ENCODE measurements around the gene EIF6. TPM values are rescaled to one million over a fixed set of nuclear protein-coding genes. Genes with fewer than 3 reads are reported as not detected.

Gene EIF6
- total RNA-seq, 2 donors from 2014 or later: 23.3 to 35.6 TPM

DNA sequence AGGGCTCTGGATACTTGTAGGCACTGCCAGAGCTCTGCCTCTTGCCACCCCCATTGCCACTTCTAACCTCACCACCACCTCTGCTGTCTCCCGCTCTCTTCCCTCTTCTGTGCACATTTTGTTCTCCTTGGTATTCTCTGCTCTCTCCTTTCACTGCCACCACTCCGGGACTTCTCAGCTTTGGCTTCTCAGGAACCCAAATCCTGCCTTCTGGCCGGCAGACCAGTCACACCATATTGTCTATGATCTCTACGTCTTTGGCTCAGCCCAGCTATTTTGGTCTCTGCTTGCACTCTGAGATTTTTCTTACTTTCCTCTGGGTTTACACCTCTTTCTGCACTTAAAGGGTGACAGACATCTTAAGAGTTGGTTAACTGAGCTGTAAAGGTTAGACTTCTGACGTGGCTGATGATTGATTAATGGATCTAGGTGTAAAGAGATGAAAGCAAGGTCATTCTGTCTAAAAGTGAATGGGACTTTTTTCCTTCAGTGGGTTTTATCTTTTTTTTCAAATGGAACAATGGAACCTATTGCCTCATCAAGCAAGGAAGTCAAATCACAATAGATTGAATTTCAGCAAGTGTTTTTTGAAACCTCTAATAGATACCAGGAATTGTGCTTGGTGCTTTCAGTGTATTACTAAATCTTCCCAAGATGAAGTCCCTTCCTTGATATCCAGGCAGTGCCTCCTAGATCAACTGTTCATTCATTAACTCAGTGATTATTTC, 44.3 kb downstream of the EIF6 start:
- H3K27me3 ChIP-seq: no peaks in the 10 kb centered on the region
- intact Hi-C loops (cut with DNase I): no loop called here
- TF ChIP-seq, protein P1, sequence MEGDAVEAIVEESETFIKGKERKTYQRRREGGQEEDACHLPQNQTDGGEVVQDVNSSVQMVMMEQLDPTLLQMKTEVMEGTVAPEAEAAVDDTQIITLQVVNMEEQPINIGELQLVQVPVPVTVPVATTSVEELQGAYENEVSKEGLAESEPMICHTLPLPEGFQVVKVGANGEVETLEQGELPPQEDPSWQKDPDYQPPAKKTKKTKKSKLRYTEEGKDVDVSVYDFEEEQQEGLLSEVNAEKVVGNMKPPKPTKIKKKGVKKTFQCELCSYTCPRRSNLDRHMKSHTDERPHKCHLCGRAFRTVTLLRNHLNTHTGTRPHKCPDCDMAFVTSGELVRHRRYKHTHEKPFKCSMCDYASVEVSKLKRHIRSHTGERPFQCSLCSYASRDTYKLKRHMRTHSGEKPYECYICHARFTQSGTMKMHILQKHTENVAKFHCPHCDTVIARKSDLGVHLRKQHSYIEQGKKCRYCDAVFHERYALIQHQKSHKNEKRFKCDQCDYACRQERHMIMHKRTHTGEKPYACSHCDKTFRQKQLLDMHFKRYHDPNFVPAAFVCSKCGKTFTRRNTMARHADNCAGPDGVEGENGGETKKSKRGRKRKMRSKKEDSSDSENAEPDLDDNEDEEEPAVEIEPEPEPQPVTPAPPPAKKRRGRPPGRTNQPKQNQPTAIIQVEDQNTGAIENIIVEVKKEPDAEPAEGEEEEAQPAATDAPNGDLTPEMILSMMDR (IDR thresholded peaks at IDR 0.05): no peak
- no peak for TF ChIP-seq POLR2A (IDR thresholded peaks at IDR 0.05)
- no peak overlapping the region for H3K27ac ChIP-seq
- no peaks in the 10 kb centered on the region for H3K4me1 ChIP-seq
- WGBS, 2 donors: 71 to 76% methylated on average over 5 of the region's 5 CpGs
- ATAC-seq: no peak
- H3K9me3 ChIP-seq: no peaks in the 10 kb centered on the region
- no peaks in the 10 kb centered on the region for H3K36me3 ChIP-seq (replicated peaks in 1 of 2; ENCODE audit: insufficient read depth in 1 of 2, low read depth in 2 of 2)
- DNase-seq: no peak
- H3K4me3 ChIP-seq: no peak overlapping the region

DNA sequence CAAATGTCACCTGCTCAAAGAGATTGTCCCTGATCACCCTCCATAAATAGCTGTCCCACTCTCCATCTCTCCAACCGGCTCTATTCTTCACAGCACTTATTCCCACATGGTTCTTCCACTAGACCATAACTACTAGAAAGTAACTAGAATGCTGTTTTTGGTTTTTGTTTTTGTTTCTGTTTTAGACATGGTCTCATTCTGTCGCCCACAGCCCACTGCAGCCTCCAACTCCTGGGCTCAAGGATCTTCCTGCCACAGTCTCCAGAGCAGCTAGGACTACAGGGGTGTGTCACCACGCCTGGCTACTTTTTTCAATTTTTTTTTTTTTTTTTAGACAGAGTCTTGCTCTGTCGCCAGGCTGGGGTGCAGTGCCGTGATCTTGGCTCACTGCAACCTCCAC, 45.8 kb downstream of the EIF6 start:
- H3K36me3 ChIP-seq (replicated peaks in 1 of 2; ENCODE audit: insufficient read depth in 1 of 2, low read depth in 2 of 2): no peaks in the 10 kb centered on the region
- WGBS, 2 donors: 79 to 93% methylated on average over 5 of the region's 5 CpGs

DNA sequence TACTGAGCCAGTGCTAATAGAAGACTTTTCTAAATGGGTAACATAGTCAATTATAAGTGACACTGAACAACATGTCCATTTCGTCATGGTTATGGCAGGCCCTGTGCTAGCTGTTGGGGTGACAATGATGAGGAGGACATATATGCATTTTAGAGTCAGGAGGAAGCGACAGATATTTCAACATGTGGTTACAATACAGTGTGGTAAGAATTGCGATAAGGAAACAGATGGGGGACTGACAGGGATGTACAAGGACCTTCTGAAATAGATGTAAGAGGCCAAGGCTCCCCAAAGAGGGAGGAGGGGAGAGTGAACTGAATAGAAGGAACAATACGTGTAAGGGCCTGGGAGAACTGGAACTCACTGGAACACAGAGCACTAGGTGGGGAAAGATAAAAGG, 46.4 kb downstream of the EIF6 start:
- no peak for TF ChIP-seq POLR2A (IDR thresholded peaks at IDR 0.05)
- TF ChIP-seq, protein P1 (IDR thresholded peaks at IDR 0.05): no peak
- no peak overlapping the region for H3K27ac ChIP-seq
- H3K9me3 ChIP-seq: no peaks in the 10 kb centered on the region
- DNase-seq (no peak), ATAC-seq (no peak)
- H3K4me1 ChIP-seq: no peaks in the 10 kb centered on the region
- no peaks in the 10 kb centered on the region for H3K27me3 ChIP-seq
- WGBS, 2 donors: 83 to 93% methylated on average over 4 of the region's 4 CpGs
- no peaks in the 10 kb centered on the region for H3K36me3 ChIP-seq (replicated peaks in 1 of 2; ENCODE audit: insufficient read depth in 1 of 2, low read depth in 2 of 2)
- no peak overlapping the region for H3K4me3 ChIP-seq
- intact Hi-C loops (cut with DNase I): no loop called here

More for the DNA sequence above, 45.8 kb downstream of the EIF6 start:
- intact Hi-C loops (cut with DNase I): no loop called here
- no peak for ATAC-seq
- Histone ChIP-seq H3K27ac (no peak overlapping the region), H3K9me3 (no peaks in the 10 kb centered on the region), H3K4me1 (no peaks in the 10 kb centered on the region), H3K27me3 (no peaks in the 10 kb centered on the region), H3K4me3 (no peak overlapping the region)
- TF ChIP-seq, protein P1 (IDR thresholded peaks at IDR 0.05): no peak
- no peak for DNase-seq

DNA sequence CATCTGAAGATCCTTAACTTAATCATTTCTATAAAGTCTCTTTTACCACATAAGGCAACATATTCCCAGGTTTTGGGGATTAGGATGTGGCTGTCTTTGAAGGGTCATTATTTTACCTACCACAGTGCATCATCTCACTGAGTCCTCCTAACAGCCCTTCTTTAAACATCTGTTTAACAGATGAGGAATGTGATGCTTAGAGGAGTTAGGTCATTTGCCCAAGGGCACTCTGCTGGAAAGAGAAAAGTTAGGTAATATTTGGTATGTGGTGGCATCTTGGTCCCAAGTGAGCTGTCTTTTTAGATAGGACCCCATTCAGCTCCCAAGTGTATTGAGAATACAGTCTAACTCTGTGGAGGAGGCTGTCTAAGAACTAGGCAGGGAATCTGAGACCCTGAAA, 47.1 kb downstream of the EIF6 start:
- ATAC-seq (no peak), DNase-seq (no peak)
- H3K4me1 ChIP-seq: no peaks in the 10 kb centered on the region
- H3K9me3 ChIP-seq: no peaks in the 10 kb centered on the region
- H3K4me3 ChIP-seq: no peak overlapping the region
- H3K27ac ChIP-seq: no peak overlapping the region
- H3K27me3 ChIP-seq: no peaks in the 10 kb centered on the region
- TF ChIP-seq, protein P1 (IDR thresholded peaks at IDR 0.05): no peak
- TF ChIP-seq POLR2A (IDR thresholded peaks at IDR 0.05): no peak
- intact Hi-C loops (cut with DNase I): no loop called here
- no peaks in the 10 kb centered on the region for H3K36me3 ChIP-seq (replicated peaks in 1 of 2; ENCODE audit: insufficient read depth in 1 of 2, low read depth in 2 of 2)

DNA sequence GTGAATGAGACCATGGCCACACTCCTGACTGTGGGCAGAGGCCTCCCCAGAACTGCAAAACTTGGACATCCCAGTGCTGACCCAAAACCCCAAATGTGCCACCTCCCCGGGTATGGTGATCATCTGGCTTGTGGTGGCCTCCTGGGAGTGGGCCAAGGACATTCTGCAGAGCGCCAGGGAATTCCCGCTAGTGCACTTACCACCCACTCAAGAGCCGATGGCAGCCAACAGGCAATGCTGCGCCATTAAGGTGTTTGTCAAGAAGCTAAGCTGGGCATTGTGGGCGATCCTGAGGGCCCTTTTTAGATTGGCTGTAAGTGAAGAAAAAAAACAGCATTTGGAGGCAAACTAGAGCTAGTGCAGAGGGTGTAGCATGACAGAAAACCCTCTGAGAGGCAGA, 48.7 kb downstream of the EIF6 start:
- Histone ChIP-seq H3K27ac (no peak overlapping the region), H3K4me3 (no peak overlapping the region), H3K27me3 (no peaks in the 10 kb centered on the region), H3K36me3 (replicated peaks in 1 of 2; ENCODE audit: insufficient read depth in 1 of 2, low read depth in 2 of 2) (no peaks in the 10 kb centered on the region), H3K9me3 (no peaks in the 10 kb centered on the region), H3K4me1 (no peaks in the 10 kb centered on the region)
- ATAC-seq: no peak
- no peak for TF ChIP-seq POLR2A (IDR thresholded peaks at IDR 0.05)
- TF ChIP-seq, protein P1 (IDR thresholded peaks at IDR 0.05): no peak
- no peak for DNase-seq
- intact Hi-C loops (cut with DNase I): no loop called here
- 88 to 98% methylated on average over 5 to 6 of the region's 6 CpGs for WGBS, 2 donors

All from body of pancreas (tissue), 4 donors.